ENCODE measurements around the gene MPZL2.
A peak's percentile ranks its signal among the peaks of the same experiment; 100 is the strongest.

- TF ChIP-seq CTCF (IDR thresholded peaks at IDR 0.05; ENCODE audit: borderline replicate concordance, extremely low read depth, low read length, poor library complexity, severe bottlenecking) (peak; percentile 24), EZH2 (IDR thresholded peaks at IDR 0.05; ENCODE audit: borderline replicate concordance, low read depth, low read length, severe bottlenecking) (no peak)
Measured at GRCh38 chr11:118311518-118311917, 47.4 kb upstream of the MPZL2 start.

Data from DND-41 (cell line).